ENCODE measurements around the gene ITPA.
"Not testable (repeated sequence)": the region's sequence is repeated elsewhere in the genome, so short reads cannot be mapped to it uniquely, and the experiment has no call there.

ITPA gene

GRCh38 chr20:3173610-3174441, 35.5 kb upstream of the ITPA start:
- peak; percentile 93 for DNase-seq

GRCh38 chr20:3174442-3175261, 34.6 kb upstream of the ITPA start:
- DNase-seq = no peak

DNA sequence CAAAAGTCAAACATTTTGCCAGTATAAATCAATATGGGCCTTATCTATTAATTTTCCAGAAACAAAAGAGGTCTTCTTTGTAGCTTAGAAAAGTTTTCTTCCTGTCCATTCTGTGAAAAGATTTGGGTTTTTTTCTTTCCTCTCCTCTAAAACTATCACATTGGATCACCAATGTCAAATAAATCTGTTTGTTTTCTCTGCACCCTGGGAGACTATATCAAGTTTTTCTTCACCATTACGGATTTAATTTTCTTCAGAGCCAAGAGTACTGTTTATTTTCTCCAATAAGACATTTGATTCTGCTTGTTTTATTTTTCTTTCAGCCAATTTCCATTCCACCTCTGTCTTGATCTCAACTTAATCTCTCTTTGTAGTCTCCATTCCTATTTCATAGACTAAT, 34.0 kb upstream of the ITPA start:
- no peak for DNase-seq

GRCh38 chr20:3177746-3178485, 31.4 kb upstream of the ITPA start:
- DNase-seq = no peak

DNA sequence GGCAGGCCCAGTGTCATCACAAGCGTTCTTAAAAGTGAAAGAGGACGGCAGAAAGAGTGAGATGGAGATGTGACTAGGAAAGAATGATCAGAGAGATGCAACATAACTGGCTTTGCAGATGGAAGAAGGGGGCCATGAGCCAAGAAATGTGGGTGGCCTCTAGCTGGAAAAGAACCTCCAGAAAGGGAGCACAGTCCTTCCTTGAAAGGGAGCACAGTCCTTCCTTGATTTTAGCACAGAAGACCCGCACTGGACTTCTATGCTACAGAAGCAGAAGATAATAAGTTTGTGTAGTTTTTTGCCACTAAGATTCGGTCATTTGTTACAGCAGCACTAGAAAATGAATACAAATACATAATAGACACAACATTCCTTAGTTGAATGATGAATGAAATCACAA, 29.0 kb upstream of the ITPA start:
- DNase-seq = no peak

- no peak for DNase-seq
Observed at GRCh38 chr20:3181270-3181669, 28.0 kb upstream of the ITPA start.

GRCh38 chr20:3182429-3182828, 26.9 kb upstream of the ITPA start:
- not testable (repeated sequence) for DNase-seq

GRCh38 chr20:3183896-3184612, 25.2 kb upstream of the ITPA start:
- no peak for DNase-seq

DNA sequence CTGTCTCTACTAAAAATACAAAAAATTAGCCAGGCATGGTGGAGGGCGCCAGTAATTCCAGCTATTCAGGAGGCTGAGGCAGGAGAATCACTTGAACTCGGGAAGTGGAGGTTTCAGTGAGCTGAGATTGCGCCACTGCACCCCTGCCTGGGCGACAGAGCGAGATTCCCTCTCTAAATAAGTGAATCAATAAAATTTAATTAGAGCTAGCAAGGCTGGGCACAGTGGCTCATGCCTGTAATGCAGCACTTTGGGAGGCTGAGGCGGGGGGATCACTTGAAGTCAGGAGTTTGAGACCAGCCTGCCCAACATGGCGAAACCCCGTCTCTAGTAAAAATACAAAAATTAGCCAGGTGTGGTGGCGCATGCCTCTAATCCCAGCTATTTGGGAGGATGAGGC, 21.4 kb upstream of the ITPA start:
- DNase-seq = not testable (repeated sequence)

DNA sequence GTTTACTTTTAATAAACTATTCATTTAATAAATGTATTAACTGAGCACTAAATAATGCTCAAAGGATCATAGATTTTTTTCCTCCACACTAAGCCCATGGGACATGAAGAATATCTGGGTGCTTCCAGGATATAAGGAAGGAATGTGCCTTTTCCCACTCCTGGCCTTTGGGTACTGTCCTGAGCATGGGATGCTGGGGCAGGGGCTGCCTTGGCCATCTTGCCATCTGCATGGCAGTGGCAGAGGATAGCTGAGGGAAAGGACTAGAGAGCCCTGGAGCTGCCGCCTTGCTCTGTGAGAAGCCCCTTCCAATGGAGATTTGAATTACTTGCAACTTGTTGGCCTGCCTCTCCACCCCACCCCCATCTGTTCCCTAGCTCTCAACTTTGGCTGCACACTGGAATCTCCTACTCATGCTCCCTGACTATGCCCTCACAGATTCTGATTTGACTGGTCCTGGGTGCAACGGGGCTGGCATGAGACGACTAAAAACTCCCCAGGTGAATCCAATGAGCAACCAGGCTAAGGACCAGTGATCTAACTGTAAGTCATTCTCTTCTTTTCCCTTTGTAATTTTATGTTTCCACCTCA, 20.4 kb upstream of the ITPA start:
- DNase-seq = no peak

GRCh38 chr20:3189561-3190131, 19.7 kb upstream of the ITPA start:
- no peak for DNase-seq

- DNase-seq = no peak
Observed at GRCh38 chr20:3190681-3191111, 18.6 kb upstream of the ITPA start.

DNA sequence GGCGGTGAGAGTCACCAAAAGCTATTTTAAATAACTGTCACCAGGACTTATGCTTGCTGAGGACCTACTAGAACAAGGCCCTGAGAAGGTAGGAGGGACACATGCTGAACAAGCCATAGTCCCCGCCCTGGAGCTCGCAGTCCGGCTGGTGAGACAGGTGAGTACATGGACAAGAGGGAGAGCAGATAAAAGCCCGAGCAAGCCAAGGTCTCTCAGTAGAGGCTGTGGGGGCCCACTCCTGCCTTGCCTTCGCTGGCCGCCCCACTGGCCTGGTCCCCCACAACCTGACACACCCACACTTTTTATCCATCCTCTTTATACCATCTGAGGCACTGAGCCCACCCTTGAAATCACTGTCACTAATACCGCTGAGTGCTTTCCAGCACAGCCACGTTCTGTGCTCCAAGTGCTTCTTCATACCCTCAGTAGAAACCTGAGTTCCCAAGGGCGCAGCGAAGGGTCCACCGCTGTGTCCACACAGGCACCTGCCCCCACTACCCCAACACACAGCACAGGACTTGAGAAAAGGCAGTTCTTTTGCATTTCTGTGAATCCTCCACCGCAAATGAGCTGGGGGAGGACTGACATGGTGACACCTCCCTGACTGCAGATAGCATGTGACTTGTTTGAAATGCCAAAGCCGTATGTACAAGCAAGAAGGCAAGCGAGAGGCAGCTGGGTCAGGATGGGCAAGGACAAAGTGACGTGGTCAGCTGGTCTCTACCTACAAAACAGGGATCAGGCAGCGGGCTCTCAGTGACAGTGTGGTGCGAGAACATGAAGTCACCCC, 16.9 kb upstream of the ITPA start:
- DNase-seq = no peak

GRCh38 chr20:3193806-3194616, 15.3 kb upstream of the ITPA start:
- no peak for DNase-seq

DNA sequence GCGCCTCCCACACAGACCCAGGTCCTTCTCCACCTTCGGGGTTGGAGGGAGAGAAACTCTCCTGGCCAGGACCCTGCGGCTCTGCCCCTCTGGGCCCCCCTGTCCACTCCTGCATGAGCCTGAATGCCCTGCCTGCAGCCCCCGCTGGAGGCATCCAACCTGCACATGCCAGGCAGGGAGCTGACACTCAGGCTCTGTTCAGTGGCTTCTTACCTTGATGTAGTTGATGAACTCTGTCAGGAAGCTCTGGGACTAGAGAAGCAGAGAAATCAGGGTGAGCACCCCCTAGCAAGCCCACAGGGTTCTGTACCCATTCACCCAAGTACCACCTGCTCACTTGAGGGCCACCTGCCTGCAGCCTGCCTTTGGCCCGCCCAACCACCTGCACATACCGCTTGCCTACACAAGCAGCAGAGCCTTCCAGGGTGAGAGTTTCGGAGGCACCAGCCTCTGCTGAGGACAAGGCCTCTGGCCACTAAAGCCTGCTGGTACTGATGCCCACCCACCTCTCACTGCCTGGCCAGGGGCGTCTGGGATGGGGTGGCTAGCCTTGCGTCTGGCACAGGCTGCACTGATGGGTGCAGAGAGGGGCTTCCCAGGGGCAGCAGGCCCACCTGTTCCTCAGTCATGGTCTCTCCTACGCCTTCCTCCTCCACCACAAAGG, 14.5 kb upstream of the ITPA start:
- no peak for DNase-seq

GRCh38 chr20:3195590-3196237, 13.6 kb upstream of the ITPA start:
- DNase-seq = no peak

- DNase-seq = no peak
Observed at GRCh38 chr20:3199206-3199605, 10.1 kb upstream of the ITPA start.

DNA sequence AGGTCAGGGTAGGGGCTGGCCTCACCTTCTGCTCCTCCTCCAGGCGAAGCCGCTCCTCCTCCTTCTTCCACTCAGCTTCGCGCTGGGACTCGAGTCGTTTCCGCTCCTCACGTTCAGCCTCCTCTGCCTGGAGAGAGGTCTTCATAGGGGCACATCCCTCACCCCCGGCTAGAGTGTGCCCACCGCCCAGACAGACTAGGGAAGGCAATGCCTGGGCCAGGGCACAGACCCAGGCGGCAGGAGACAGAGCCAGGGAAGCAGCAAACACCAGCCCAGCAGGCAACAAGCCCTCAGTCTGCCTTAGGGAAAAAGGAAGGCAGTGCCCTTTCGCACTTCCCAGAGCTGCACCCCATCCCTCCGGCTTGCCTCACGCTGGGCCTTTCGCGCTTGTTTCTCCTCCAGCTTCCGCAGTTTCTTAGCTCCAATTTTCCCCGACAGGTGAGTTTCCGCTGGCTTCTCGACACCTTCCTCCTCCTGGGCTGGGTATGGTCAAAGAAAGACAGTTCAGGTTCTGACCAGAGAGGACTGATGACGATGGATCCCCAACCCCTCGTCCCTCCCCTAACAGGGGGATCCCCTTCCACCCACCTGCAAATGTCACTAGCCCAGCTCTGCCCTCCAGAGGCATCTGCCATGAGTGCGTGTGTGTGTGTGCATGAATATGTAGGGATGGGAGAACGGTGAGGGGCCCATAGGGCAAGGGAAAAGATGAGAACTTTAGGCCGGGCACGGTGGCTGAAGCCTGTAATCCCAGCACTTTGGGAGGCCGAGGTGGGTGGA, 9.1 kb upstream of the ITPA start:
- DNase-seq = no peak
